KMS-11 (cell line): ENCODE data around the gene LSG1.

ENCODE experiments used
- H2AFZ ChIP-seq: fragments of 200-600 bp; sonication (generic); 2 replicates; pipeline ENCODE4 v1.6.1; 2016; ENCODE audit warnings: antibody characterized with exemption, mixed run types, low read depth
- H3K27ac ChIP-seq: fragments of 200-600 bp; sonication (generic); 2 replicates; pipeline ENCODE4 v1.6.1; 2016; ENCODE audit warnings: mild to moderate bottlenecking, mixed run types
- H3K27me3 ChIP-seq: fragments of 200-600 bp; sonication (generic); 2 replicates; pipeline ENCODE4 v1.6.1; 2017; ENCODE audit warnings: mild to moderate bottlenecking, low read depth, mixed run types, moderate library complexity; ENCODE audit not compliant: insufficient read depth
- H3K36me3 ChIP-seq: fragments of 200-600 bp; sonication (generic); 2 replicates; pipeline ENCODE4 v1.6.1; 2017; ENCODE audit warnings: mild to moderate bottlenecking, mixed run types; ENCODE audit not compliant: insufficient read depth
- H3K4me1 ChIP-seq: fragments of 200-600 bp; sonication (generic); 2 replicates; pipeline ENCODE4 v1.6.1; 2016; ENCODE audit warnings: mild to moderate bottlenecking, low read depth, mixed run types; ENCODE audit not compliant: poor library complexity, severe bottlenecking
- H3K4me2 ChIP-seq: fragments of 200-600 bp; sonication (generic); 2 replicates; pipeline ENCODE4 v1.7.0; 2016; ENCODE audit warnings: mild to moderate bottlenecking, mixed run types
- H3K4me3 ChIP-seq: fragments of 200-600 bp; sonication (generic); IDR thresholded peaks from 2 replicates; pipeline ENCODE4 v1.6.1; 2017; ENCODE audit warnings: low read depth, low read length, mixed read lengths; ENCODE audit not compliant: insufficient read depth
- H3K79me2 ChIP-seq: fragments of 200-600 bp; sonication (generic); 2 replicates; pipeline ENCODE4 v1.6.1; 2016; ENCODE audit warnings: low read depth, mixed run types; ENCODE audit not compliant: insufficient read depth
- H3K9ac ChIP-seq: fragments of 200-600 bp; sonication (generic); 2 replicates; pipeline ENCODE4 v1.6.1; 2016; ENCODE audit warnings: mild to moderate bottlenecking, mixed run types
- H4K20me1 ChIP-seq: fragments of 200-600 bp; sonication (generic); 2 replicates; pipeline ENCODE4 v1.6.1; 2016; ENCODE audit warnings: mild to moderate bottlenecking, mixed run types; ENCODE audit not compliant: insufficient read depth
- TF ChIP-seq, protein P1 (sequence below): fragments of 200-600 bp; sonication (generic); conservative IDR thresholded peaks from 2 replicates; pipeline ENCODE4 v1.6.1; 2017; ENCODE audit warnings: low read depth, mild to moderate bottlenecking, antibody characterized with exemption, low read length, moderate library complexity, mixed read lengths

Gene LSG1

DNA sequence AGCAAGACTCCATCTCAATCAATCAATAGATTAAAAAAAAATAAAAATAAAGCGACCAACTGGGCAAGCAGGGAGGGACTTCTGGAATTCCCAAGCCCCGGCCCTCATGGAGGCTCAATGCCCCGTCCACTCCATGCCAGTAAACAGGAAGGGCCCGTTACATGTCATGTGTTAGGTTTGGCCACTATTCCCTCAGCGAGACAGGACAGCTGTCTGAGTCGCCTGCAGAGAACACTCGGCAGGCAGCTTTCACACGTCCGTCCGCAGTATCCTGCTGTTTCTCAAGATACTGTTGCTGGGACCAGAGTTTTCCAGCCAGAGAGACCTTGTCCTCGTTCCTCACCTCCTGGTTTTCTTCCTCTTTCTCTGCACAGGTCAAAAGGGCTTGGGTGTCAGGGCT is 56.8 kb downstream of the LSG1 start:
- H3K27me3 ChIP-seq: no peaks in the 10 kb centered on the region
- H3K36me3 ChIP-seq: no peaks in the 10 kb centered on the region
- TF ChIP-seq, protein P1, sequence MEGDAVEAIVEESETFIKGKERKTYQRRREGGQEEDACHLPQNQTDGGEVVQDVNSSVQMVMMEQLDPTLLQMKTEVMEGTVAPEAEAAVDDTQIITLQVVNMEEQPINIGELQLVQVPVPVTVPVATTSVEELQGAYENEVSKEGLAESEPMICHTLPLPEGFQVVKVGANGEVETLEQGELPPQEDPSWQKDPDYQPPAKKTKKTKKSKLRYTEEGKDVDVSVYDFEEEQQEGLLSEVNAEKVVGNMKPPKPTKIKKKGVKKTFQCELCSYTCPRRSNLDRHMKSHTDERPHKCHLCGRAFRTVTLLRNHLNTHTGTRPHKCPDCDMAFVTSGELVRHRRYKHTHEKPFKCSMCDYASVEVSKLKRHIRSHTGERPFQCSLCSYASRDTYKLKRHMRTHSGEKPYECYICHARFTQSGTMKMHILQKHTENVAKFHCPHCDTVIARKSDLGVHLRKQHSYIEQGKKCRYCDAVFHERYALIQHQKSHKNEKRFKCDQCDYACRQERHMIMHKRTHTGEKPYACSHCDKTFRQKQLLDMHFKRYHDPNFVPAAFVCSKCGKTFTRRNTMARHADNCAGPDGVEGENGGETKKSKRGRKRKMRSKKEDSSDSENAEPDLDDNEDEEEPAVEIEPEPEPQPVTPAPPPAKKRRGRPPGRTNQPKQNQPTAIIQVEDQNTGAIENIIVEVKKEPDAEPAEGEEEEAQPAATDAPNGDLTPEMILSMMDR: no peak
- no peak overlapping the region for H3K4me2 ChIP-seq
- H3K9ac ChIP-seq: no peak overlapping the region
- H3K79me2 ChIP-seq: no peaks in the 10 kb centered on the region
- H3K4me3 ChIP-seq: no peak overlapping the region
- H2AFZ ChIP-seq: no peak overlapping the region
- no peak overlapping the region for H3K27ac ChIP-seq
- no peaks in the 10 kb centered on the region for H4K20me1 ChIP-seq
- H3K4me1 ChIP-seq: no peaks in the 10 kb centered on the region

DNA sequence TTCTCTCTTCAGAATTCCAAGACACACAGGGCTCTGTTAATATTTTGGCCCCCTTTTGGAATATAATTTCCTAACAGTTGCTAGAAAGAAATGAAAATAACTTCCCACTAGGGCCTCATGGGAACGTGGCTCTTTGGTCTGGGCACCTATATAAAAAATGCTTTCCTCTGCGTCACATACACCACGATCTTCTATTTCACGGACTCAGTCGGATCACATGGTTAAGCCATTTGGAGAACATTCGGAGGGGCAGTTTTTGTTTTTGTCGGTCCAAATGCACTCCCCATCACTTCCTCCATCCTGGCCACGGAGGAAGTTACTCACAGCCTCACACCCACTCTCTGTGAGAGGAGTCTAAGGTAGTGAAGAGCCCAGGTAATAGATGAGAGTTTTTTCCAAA is 59.8 kb downstream of the LSG1 start:
- Histone ChIP-seq H3K27ac (no peak overlapping the region), H3K4me2 (no peak overlapping the region), H2AFZ (no peak overlapping the region), H3K27me3 (no peaks in the 10 kb centered on the region), H3K9ac (no peak overlapping the region), H3K4me3 (no peak overlapping the region), H3K79me2 (no peaks in the 10 kb centered on the region), H3K4me1 (no peaks in the 10 kb centered on the region), H3K36me3 (no peaks in the 10 kb centered on the region), H4K20me1 (no peaks in the 10 kb centered on the region)
- TF ChIP-seq, protein P1: no peak

DNA sequence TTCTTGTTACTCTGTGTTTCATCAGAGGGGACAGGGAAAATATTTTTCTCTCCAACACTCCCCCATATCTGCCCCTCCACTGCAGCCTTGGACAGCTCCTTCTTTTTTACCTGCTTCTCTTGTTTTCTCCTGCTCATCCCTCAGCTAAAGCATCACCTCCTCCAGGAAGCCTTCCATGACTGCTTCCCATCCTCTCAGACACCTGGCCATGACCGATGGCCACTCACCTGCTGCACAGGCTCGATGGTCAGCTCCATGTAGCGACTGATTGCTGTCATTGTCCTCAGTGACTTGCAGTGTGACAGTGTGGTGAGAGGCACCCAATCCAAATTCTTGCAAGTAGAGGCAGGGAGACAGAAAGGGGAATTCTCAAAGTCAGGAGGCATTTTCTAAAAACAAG is 61.3 kb downstream of the LSG1 start:
- Histone ChIP-seq H3K4me3 (no peak overlapping the region), H2AFZ (no peak overlapping the region)
- TF ChIP-seq, protein P1: no peak

DNA sequence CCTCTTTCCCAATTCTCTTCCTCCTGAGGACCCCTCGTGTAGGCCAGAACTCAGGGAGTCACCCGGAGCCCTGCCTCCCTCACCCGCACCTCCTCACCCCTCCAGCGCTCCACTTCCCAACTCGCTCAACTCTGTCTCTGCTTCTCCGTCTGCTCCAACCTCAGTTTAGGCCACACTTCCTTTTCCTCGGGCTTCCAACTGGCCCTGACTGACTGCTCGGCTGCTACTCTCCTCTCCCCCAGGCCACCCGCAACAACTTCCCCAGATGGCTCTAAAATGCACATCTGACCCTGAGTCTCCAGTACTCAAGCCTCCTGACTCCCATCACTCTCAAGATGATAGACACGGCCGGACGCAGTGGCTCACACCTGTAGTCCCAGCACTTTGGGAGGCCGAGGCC is 62.4 kb downstream of the LSG1 start:
- Histone ChIP-seq H3K27ac (no peak overlapping the region), H3K4me2 (no peak overlapping the region), H2AFZ (no peak overlapping the region), H3K27me3 (no peaks in the 10 kb centered on the region), H4K20me1 (no peaks in the 10 kb centered on the region), H3K79me2 (no peaks in the 10 kb centered on the region), H3K36me3 (no peaks in the 10 kb centered on the region), H3K9ac (no peak overlapping the region), H3K4me1 (no peaks in the 10 kb centered on the region), H3K4me3 (no peak overlapping the region)
- TF ChIP-seq, protein P1: no peak

More for the DNA sequence above, 61.3 kb downstream of the LSG1 start:
- no peaks in the 10 kb centered on the region for H3K27me3 ChIP-seq
- no peak overlapping the region for H3K9ac ChIP-seq
- no peaks in the 10 kb centered on the region for H3K36me3 ChIP-seq
- H3K27ac ChIP-seq: no peak overlapping the region
- H3K4me1 ChIP-seq: no peaks in the 10 kb centered on the region
- H3K4me2 ChIP-seq: no peak overlapping the region
- H3K79me2 ChIP-seq: no peaks in the 10 kb centered on the region
- H4K20me1 ChIP-seq: no peaks in the 10 kb centered on the region

DNA sequence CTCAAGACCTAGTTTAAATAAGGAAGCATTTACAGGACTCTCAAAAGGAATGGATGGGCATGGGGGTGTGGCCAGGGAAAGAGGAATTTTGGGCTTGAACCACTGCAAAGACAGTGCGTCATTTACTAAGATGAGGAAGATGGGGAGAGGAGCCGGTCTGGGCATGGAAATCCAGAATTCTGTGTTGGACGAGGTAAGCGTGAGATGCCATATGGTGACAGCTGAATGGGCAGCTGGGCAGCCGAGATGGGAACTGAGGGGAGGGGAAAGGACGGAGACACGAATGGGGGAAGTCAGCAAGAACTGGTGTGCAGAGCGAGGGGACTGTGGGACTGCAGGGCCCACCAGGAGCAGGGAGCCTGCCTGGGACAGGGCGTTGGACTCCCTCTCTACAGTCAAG is 63.0 kb downstream of the LSG1 start:
- Histone ChIP-seq H3K27me3 (no peaks in the 10 kb centered on the region), H4K20me1 (no peaks in the 10 kb centered on the region), H3K27ac (no peak overlapping the region), H3K4me2 (no peak overlapping the region), H3K9ac (no peak overlapping the region), H2AFZ (no peak overlapping the region), H3K79me2 (no peaks in the 10 kb centered on the region), H3K4me3 (no peak overlapping the region), H3K4me1 (no peaks in the 10 kb centered on the region), H3K36me3 (no peaks in the 10 kb centered on the region)
- TF ChIP-seq, protein P1: no peak
